Measurements from ENCODE around the gene ANKRD31.

ANKRD31 gene

DNA sequence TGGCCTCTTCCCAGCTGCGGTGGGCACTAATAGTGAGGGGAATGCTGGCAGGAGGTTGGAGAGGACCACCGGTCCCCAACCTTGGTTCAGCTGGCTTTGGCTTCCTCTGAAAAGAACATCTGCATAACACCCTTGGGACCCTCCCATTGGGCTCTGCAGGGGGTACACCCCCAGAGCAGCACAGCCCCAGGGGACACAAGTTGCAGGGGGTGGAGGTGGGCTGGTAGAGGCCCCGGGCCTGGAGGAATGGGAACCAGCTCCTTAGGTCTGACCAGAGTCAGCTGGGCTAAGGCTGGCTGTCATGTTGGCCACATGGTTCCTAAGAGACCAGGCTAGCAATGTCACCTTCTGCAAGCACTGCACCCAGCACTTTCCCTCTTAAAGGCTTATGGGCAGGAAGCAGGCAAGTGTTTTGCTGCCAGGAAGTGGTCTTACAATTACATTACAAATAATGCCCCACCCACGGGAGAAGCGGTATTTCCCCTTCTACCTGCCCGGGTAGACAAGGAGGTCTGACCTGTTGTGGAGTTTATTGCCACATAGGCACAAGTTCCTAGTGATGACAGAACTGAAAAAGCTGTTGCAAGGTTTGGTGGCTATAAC is 202.4 kb downstream of the ANKRD31 start:
- H3K9me3 ChIP-seq (ENCODE audit: insufficient read depth, low read depth, low read length) = no peaks in the 10 kb centered on the region
- H3K9ac ChIP-seq (ENCODE audit: low read depth, low read length) = no peak overlapping the region
- no peak overlapping the region for H3K27ac ChIP-seq (ENCODE audit: low read depth, low read length)
- H3K27me3 ChIP-seq (ENCODE audit: insufficient read depth, low read length) = no peaks in the 10 kb centered on the region
- peaks cover 2% of the 10 kb centered on the region; the same call in 1 of the 2 replicates for H3K36me3 ChIP-seq (ENCODE audit: insufficient read depth, low read length)
- peaks cover 5% of the 10 kb centered on the region; the same call in 1 of the 2 replicates for H3K4me1 ChIP-seq (ENCODE audit: insufficient read depth, low read length)
- no peak overlapping the region for H3K4me3 ChIP-seq (ENCODE audit: low read length)
- 96% methylated on average over 6 of the region's 6 CpGs for WGBS

GRCh38 chr5:75031366-75031765 is 205.3 kb downstream of the ANKRD31 start:
- Histone ChIP-seq H3K27me3 (ENCODE audit: insufficient read depth, low read length) (no peaks in the 10 kb centered on the region), H3K27ac (ENCODE audit: low read depth, low read length) (no peak overlapping the region), H3K9me3 (ENCODE audit: insufficient read depth, low read depth, low read length) (no peaks in the 10 kb centered on the region)

GRCh38 chr5:75028090-75028489 is 208.6 kb downstream of the ANKRD31 start:
- Histone ChIP-seq H3K27ac (ENCODE audit: low read depth, low read length) (no peak overlapping the region), H3K36me3 (ENCODE audit: insufficient read depth, low read length) (no peaks in the 10 kb centered on the region), H3K27me3 (ENCODE audit: insufficient read depth, low read length) (no peaks in the 10 kb centered on the region), H3K4me3 (ENCODE audit: low read length) (no peak overlapping the region), H3K4me1 (ENCODE audit: insufficient read depth, low read length) (no peaks in the 10 kb centered on the region), H3K9me3 (ENCODE audit: insufficient read depth, low read depth, low read length) (no peaks in the 10 kb centered on the region), H3K9ac (ENCODE audit: low read depth, low read length) (no peak overlapping the region)
- WGBS = 97% methylated on average over 3 of the region's 3 CpGs

More at GRCh38 chr5:75031366-75031765, 205.3 kb downstream of the ANKRD31 start:
- no peaks in the 10 kb centered on the region for H3K4me1 ChIP-seq (ENCODE audit: insufficient read depth, low read length)
- H3K9ac ChIP-seq (ENCODE audit: low read depth, low read length) = no peak overlapping the region
- 0 out of 2 replicates have a peak, but pooled peaks cover under 1% of the 10 kb centered on the region for H3K36me3 ChIP-seq (ENCODE audit: insufficient read depth, low read length)
- no peak overlapping the region for H3K4me3 ChIP-seq (ENCODE audit: low read length)
- no CpG with 5 or more reads among the region's 3 CpGs for WGBS

GRCh38 chr5:75023368-75024159 is 213.1 kb downstream of the ANKRD31 start:
- 92% methylated on average over 9 of the region's 9 CpGs for WGBS

GRCh38 chr5:75021800-75022199 is 214.9 kb downstream of the ANKRD31 start:
- Histone ChIP-seq H3K4me1 (ENCODE audit: insufficient read depth, low read length) (no peaks in the 10 kb centered on the region), H3K9ac (ENCODE audit: low read depth, low read length) (no peak overlapping the region), H3K4me3 (ENCODE audit: low read length) (no peak overlapping the region), H3K36me3 (ENCODE audit: insufficient read depth, low read length) (no peaks in the 10 kb centered on the region), H3K27me3 (ENCODE audit: insufficient read depth, low read length) (no peaks in the 10 kb centered on the region), H3K27ac (ENCODE audit: low read depth, low read length) (no peak overlapping the region), H3K9me3 (ENCODE audit: insufficient read depth, low read depth, low read length) (no peaks in the 10 kb centered on the region)
- 97% methylated on average over 4 of the region's 4 CpGs for WGBS

More at GRCh38 chr5:75023368-75024159, 213.1 kb downstream of the ANKRD31 start:
- Histone ChIP-seq H3K9me3 (ENCODE audit: insufficient read depth, low read depth, low read length) (no peaks in the 10 kb centered on the region), H3K4me1 (ENCODE audit: insufficient read depth, low read length) (no peaks in the 10 kb centered on the region), H3K9ac (ENCODE audit: low read depth, low read length) (no peak overlapping the region), H3K4me3 (ENCODE audit: low read length) (no peak overlapping the region), H3K27ac (ENCODE audit: low read depth, low read length) (no peak overlapping the region), H3K27me3 (ENCODE audit: insufficient read depth, low read length) (no peaks in the 10 kb centered on the region), H3K36me3 (ENCODE audit: insufficient read depth, low read length) (no peaks in the 10 kb centered on the region)

DNA sequence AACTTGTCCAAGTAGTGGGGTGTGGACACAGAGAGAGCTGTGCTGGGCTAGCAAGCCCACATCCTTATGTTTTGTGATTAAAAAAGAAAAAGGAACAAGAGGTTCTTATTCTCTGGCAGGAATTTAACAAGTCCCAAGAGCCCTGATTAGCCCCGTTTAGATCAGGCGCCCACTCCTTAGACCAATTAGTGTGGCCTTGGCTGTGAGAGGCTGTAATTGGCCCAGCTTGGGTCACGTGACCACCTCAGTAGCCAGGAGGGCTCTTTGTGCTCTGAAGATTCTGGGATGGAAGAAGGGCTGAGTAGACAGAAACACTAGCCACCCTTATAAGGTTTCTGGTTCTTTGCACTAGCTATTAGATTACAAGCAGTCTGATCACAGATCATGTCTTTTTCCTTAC is 215.5 kb downstream of the ANKRD31 start:
- Histone ChIP-seq H3K4me3 (ENCODE audit: low read length) (no peak overlapping the region), H3K27ac (ENCODE audit: low read depth, low read length) (no peak overlapping the region), H3K4me1 (ENCODE audit: insufficient read depth, low read length) (no peaks in the 10 kb centered on the region), H3K9ac (ENCODE audit: low read depth, low read length) (no peak overlapping the region), H3K27me3 (ENCODE audit: insufficient read depth, low read length) (no peaks in the 10 kb centered on the region), H3K9me3 (ENCODE audit: insufficient read depth, low read depth, low read length) (no peaks in the 10 kb centered on the region), H3K36me3 (ENCODE audit: insufficient read depth, low read length) (no peaks in the 10 kb centered on the region)
- 56% methylated on average over 3 of the region's 3 CpGs for WGBS

DNA sequence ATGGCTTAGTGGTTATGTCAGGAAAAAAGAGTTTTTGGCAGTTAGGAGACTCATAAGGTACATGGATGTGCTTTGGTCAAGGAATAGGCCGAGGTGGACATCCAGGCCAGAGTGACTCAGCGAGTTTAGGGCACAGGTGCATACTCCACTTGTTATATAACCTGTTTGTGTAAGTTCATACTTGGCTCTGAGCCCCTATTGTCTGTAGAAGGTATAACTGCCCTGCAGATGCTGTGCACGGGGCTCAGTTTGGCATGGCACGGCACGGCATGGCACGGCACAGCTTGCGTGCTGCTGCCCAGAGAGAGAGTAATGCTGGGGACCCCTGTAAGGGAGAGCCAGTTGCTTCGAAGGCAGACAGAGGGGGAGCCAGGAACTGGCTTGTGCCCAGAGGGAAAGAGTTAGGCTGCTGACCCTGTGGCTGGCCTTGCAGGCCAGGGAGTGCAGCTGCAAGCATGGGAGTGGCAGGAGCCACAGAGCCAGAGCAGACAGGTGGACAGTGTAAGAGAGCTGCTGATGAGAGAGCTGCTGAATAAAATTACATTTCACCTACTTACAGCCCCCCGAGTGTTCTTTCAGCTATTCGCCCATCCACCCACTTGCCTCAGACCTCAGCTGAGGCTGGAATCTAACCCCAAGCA is 216.5 kb downstream of the ANKRD31 start:
- WGBS = 96% methylated on average over 10 of the region's 10 CpGs
- H3K4me3 ChIP-seq (ENCODE audit: low read length) = no peak overlapping the region
- H3K36me3 ChIP-seq (ENCODE audit: insufficient read depth, low read length) = no peaks in the 10 kb centered on the region
- H3K9me3 ChIP-seq (ENCODE audit: insufficient read depth, low read depth, low read length) = no peaks in the 10 kb centered on the region
- H3K9ac ChIP-seq (ENCODE audit: low read depth, low read length) = no peak overlapping the region
- H3K4me1 ChIP-seq (ENCODE audit: insufficient read depth, low read length) = no peaks in the 10 kb centered on the region
- H3K27me3 ChIP-seq (ENCODE audit: insufficient read depth, low read length) = no peaks in the 10 kb centered on the region
- H3K27ac ChIP-seq (ENCODE audit: low read depth, low read length) = no peak overlapping the region

DNA sequence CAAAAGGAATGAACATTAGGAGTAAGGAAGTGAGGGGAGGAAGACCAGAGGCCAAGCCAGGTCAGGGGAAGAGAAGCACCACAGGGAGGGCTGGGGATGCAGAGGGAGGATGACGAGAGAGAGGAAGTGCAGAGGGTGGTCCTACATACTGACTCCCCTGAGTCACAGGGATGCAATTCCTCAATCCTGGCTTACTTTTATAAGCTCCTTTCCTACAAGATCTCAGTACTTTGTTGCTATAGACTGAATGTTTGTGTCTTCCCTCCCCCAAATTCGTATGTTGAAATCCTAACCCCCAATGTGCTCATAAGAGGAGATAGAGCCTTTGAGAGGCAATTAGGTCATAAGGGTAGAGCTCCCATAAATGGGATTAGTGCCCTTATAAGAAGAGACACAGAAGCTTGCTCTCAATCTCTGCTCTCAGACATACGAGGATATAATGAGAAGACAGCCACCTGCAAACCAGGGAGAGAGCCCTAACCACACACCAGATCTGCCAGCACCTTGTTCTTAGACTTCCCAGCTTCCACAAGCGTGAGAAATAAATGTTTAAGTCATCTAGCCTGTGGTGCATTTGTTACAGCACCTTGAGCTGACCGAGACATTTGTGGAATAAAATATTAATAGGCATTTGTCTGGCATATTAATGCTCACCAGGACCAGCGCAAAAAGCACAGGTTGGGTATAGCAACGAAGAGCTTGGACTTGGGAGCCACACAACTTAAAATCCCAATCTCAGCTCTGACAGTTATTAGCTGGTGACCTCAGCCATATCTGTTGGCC is 217.7 kb downstream of the ANKRD31 start:
- WGBS = 86% methylated on average over 7 of the region's 7 CpGs
- no peak overlapping the region for H3K27ac ChIP-seq (ENCODE audit: low read depth, low read length)
- no peaks in the 10 kb centered on the region for H3K36me3 ChIP-seq (ENCODE audit: insufficient read depth, low read length)
- no peaks in the 10 kb centered on the region for H3K4me1 ChIP-seq (ENCODE audit: insufficient read depth, low read length)
- no peak overlapping the region for H3K9ac ChIP-seq (ENCODE audit: low read depth, low read length)
- H3K27me3 ChIP-seq (ENCODE audit: insufficient read depth, low read length) = no peaks in the 10 kb centered on the region
- H3K4me3 ChIP-seq (ENCODE audit: low read length) = no peak overlapping the region
- no peaks in the 10 kb centered on the region for H3K9me3 ChIP-seq (ENCODE audit: insufficient read depth, low read depth, low read length)
